ENCODE results near the gene ACAT1. TPM values are rescaled to one million over a fixed set of nuclear protein-coding genes. Genes with fewer than 3 reads are reported as not detected.

ACAT1 gene
- total RNA-seq, 1 experiment from 2014 or later: 97.5 TPM

- in situ Hi-C loops (cut with HindIII; ENCODE audit: low pct_unique_long_range_greater_than_20kb, low sequenced_read_pairs) (no loop called here), intact Hi-C loops (cut with micrococcal nuclease; ENCODE audit: unreplicated experiment) (no loop called here)
- Histone ChIP-seq H3K27me3 (ENCODE audit: control insufficient read depth, insufficient read depth, low read length) (no peaks in the 10 kb centered on the region), H3K27ac (ENCODE audit: low read length) (no peak overlapping the region), H3K9me3 (ENCODE audit: control insufficient read depth, insufficient read depth, low read depth, low read length) (no peaks in the 10 kb centered on the region), H3K4me1 (ENCODE audit: control insufficient read depth, insufficient read depth, low read length) (0 out of 2 replicates have a peak, but pooled peaks cover 3% of the 10 kb centered on the region), H3K36me3 (ENCODE audit: control insufficient read depth, insufficient read depth, low read length) (peaks cover 12% of the 10 kb centered on the region), H3K4me3 (ENCODE audit: low read depth in 2 of 2, low read length in 2 of 2) (no peak overlapping the region)
- ChIA-PET CTCF (no interaction called here), POLR2A (no interaction called here)
- no peak for TF ChIP-seq TCF7L2 (IDR thresholded peaks at IDR 0.05; ENCODE audit: low read depth, low read length)
- no peak for TF ChIP-seq POLR2AphosphoS5 (IDR thresholded peaks at IDR 0.05; ENCODE audit: low read depth, low read length)
- TF ChIP-seq SIN3A (IDR thresholded peaks at IDR 0.05; ENCODE audit: borderline replicate concordance, insufficient read depth, low read depth, low read length): no peak
- no peak for TF ChIP-seq REST (IDR thresholded peaks at IDR 0.05; ENCODE audit: insufficient read depth in 1 of 2, low read depth in 2 of 2, low read length in 1 of 2)
- TF ChIP-seq CTCF (IDR thresholded peaks at IDR 0.05): no peak
- ATAC-seq (no peak), DNase-seq (ENCODE audit: low read depth, low spot score) (no peak)
- no TSS peak for BruUV-seq (replicated peaks)
These were observed 14.6 kb downstream of the ACAT1 start for GRCh38 chr11:108135845-108136544.

DNA sequence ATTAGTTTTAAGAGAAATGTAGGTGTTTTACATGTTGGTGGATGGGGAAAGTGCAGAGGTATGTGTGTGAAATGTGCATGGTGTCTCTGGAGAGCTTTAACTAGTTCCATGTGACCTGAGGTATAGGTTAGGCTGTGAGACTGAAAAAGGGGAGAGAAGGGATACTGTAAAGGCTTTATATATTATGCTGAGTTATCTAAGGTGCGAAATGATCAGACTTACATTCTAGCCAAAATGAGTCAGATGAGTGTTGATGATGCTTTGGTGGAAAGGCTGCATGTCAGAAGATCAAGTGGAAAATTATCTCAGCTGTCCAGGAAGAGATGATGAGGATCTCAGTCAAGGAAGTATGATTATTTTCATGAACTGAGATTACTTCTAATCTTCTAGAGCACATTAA lies 15.8 kb downstream of the ACAT1 start:
- no peak for DNase-seq (ENCODE audit: low read depth, low spot score)
- Histone ChIP-seq H3K27me3 (ENCODE audit: control insufficient read depth, insufficient read depth, low read length) (no peaks in the 10 kb centered on the region), H3K36me3 (ENCODE audit: control insufficient read depth, insufficient read depth, low read length) (peaks cover 16% of the 10 kb centered on the region), H3K9me3 (ENCODE audit: control insufficient read depth, insufficient read depth, low read depth, low read length) (no peaks in the 10 kb centered on the region), H3K27ac (ENCODE audit: low read length) (no peak overlapping the region), H3K4me1 (ENCODE audit: control insufficient read depth, insufficient read depth, low read length) (0 out of 2 replicates have a peak, but pooled peaks cover 3% of the 10 kb centered on the region), H3K4me3 (ENCODE audit: low read depth in 2 of 2, low read length in 2 of 2) (no peak overlapping the region)
- TF ChIP-seq TCF7L2 (IDR thresholded peaks at IDR 0.05; ENCODE audit: low read depth, low read length) (no peak), CTCF (IDR thresholded peaks at IDR 0.05) (no peak), SIN3A (IDR thresholded peaks at IDR 0.05; ENCODE audit: borderline replicate concordance, insufficient read depth, low read depth, low read length) (no peak), POLR2AphosphoS5 (IDR thresholded peaks at IDR 0.05; ENCODE audit: low read depth, low read length) (no peak), REST (IDR thresholded peaks at IDR 0.05; ENCODE audit: insufficient read depth in 1 of 2, low read depth in 2 of 2, low read length in 1 of 2) (no peak)
- POLR2A ChIA-PET: no interaction called here
- in situ Hi-C loops (cut with HindIII; ENCODE audit: low pct_unique_long_range_greater_than_20kb, low sequenced_read_pairs) (no loop called here), intact Hi-C loops (cut with micrococcal nuclease; ENCODE audit: unreplicated experiment) (no loop called here)
- CTCF ChIA-PET: no interaction called here
- TSS peak; percentile 49 for BruUV-seq (replicated peaks)
- ATAC-seq: no peak

All from Panc1 (cell line).